Right lobe of liver (tissue), 4 donors: ENCODE data around the gene DMWD.

Experiments used
- CTCF ChIP-seq, 4 donors: fragments of 200-600 bp in 3 of 4; fragments of 450-650 bp in 1 of 4; IDR thresholded peaks; one replicate each; pipeline versions ENCODE4 v1.5.1 to v1.8.0; 2016 to 2022; ENCODE audit warnings: antibody characterized with exemption in 4 of 4, mild to moderate bottlenecking in 2 of 4
- POLR2A ChIP-seq: fragments of 450-650 bp; IDR thresholded peaks from one replicate; pipeline ENCODE4 v1.6.1; 2017; ENCODE audit warnings: antibody characterized with exemption, mild to moderate bottlenecking
- donor health status: DM: no; HTN: no; CAD: no.
- donor health status: DM: no; HTN: no; CAD: no.
- donor health status: DM: no; HTN: yes; CAD: no.

- TF ChIP-seq CTCF (IDR thresholded peaks at IDR 0.05) (no peak), POLR2A (no peak)
Measured at GRCh38 chr19:45790942-45791341, 1.7 kb downstream of the DMWD start.
